Ovary (tissue), 9 donors: ENCODE measurements around the gene GBE1. TPM values are rescaled to one million over a fixed set of nuclear protein-coding genes. Genes with fewer than 3 reads are reported as not detected.

Source experiments
- DNase-seq, 5 donors: peaks; one replicate each; pipeline ENCODE4 v3.0.0-alpha.2; 2019 to 2020
- H3K27ac ChIP-seq, 2 donors: fragments of 200-600 bp; one replicate each; pipeline versions ENCODE4 v1.5.1 to v1.8.0; 2019 to 2022
- H3K27me3 ChIP-seq: fragments of 200-600 bp; one replicate; pipeline ENCODE4 v1.8.0; 2022
- H3K36me3 ChIP-seq: fragments of 200-600 bp; sonication (generic); one replicate; pipeline ENCODE4 v1.5.1; 2019
- H3K4me1 ChIP-seq: one replicate; pipeline ENCODE4 v1.8.1; 2013; ENCODE audit warnings: mild to moderate bottlenecking, moderate library complexity; ENCODE audit not compliant: insufficient read depth
- H3K4me3 ChIP-seq: fragments of 200-600 bp; sonication (generic); one replicate; pipeline ENCODE4 v1.5.1; 2017
- H3K9me3 ChIP-seq, 2 donors: fragments of 200-600 bp in 1 of 2; sonication (generic) in 1 of 2; one replicate each; pipeline versions ENCODE4 v1.5.1 to v1.8.1; 2013 to 2019; ENCODE audit warnings: mild to moderate bottlenecking in 1 of 2, moderate library complexity in 1 of 2
- EP300 ChIP-seq: sonication (generic); formaldehyde crosslinking; IDR thresholded peaks from one replicate; pipeline ENCODE4 v1.6.1; 2017; ENCODE audit warnings: antibody characterized with exemption
- POLR2A ChIP-seq: fragments of 450-650 bp; IDR thresholded peaks from one replicate; pipeline ENCODE4 v1.6.1; 2017; ENCODE audit warnings: antibody characterized with exemption, mild to moderate bottlenecking, moderate library complexity
- WGBS, 3 donors: extraction: QIAGEN DNeasy Blood & Tissue Kit in 1 of 3; methylation state at CpG; one replicate each; pipeline versions ENCODE4 v1.1.5 to v1.1.7; 2013 to 2017; 5-methylcytosine and 5-hydroxymethylcytosine counted together
- intact Hi-C, 4 donors: fragments of 100-400 bp; cut with DNase I; formaldehyde crosslinking; loops; one replicate each; pipeline versions ENCODE4 v1.11.0 to v1.15.1; 2022 to 2023
- polyA plus RNA-seq, 2 donors: library from polyadenylated mRNA; stranded (reverse); fragments of 200-250 nt in 1 of 2; fragments of 350-450 nt in 1 of 2; fragmentation: Illumina TruSeq in 1 of 2; extraction: RNeasy Lipid Tissue Mini Kit (QIAGEN cat#74804) in 1 of 2; gene quantifications; one replicate each; pipeline ENCODE4 v1.2.3, GENCODE V29; 2013 to 2014
- total RNA-seq, 7 donors: library from RNA; depleted of rRNA in 2 of 7; stranded (reverse); fragments of >200 nt in 2 of 7; fragmentation: NEBNext Ultra II Directional in 3 of 7; extraction: Animal tissue kit (Norgen Biotek cat#: 25700) in 3 of 7; gene quantifications; one replicate each; pipeline versions ENCODE4 v1.1.0 to v1.2.4, GENCODE V29; 2016 to 2023
- TF ChIP-seq, protein P1 (sequence below), 3 donors: fragments of 450-650 bp in 2 of 3; fragments of 200-600 bp in 1 of 3; IDR thresholded peaks; one replicate each; pipeline versions ENCODE4 v1.5.1 to v1.8.0; 2016 to 2022; ENCODE audit warnings: antibody characterized with exemption in 3 of 3, mild to moderate bottlenecking in 1 of 3
- donor health status: DM: no; HTN: no; CAD: no; lungs with moderate emphysema.
- donor health status: DM: no; HTN: no; CAD: no.
- donor health status: Bipolar disorder and iron deficiency.
- donor health status: DM: yes; HTN: yes; CAD: no.
- donor health status: DM: no; HTN: no; CAD: no.
- donor health status: DM: yes; HTN: yes; CAD: no.

GBE1 gene
- total and polyA plus RNA-seq, 9 donors, result 14.8 to 43.7 (median 26.8) TPM

DNA sequence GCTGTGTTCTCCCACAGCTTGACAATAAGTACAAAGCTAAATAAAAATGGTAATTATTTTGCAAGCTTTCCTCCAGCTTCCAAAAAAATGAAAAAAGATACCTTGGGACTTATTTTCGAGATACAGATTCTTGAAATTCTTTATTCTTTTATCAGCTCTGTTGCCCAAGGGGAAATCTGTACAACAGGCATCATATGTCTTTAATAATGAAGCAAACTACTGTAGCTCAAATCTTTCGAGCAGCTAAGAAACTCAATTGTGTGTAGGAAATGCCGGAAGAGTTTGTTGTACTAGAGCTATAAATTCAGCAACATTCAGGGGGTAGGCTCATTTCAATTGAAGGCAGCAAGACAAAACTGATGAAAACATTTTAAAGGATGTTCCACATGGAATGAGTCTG lies 297.7 kb downstream of the GBE1 start:
- no peak overlapping the region for H3K4me3 ChIP-seq
- TF ChIP-seq, protein P1, sequence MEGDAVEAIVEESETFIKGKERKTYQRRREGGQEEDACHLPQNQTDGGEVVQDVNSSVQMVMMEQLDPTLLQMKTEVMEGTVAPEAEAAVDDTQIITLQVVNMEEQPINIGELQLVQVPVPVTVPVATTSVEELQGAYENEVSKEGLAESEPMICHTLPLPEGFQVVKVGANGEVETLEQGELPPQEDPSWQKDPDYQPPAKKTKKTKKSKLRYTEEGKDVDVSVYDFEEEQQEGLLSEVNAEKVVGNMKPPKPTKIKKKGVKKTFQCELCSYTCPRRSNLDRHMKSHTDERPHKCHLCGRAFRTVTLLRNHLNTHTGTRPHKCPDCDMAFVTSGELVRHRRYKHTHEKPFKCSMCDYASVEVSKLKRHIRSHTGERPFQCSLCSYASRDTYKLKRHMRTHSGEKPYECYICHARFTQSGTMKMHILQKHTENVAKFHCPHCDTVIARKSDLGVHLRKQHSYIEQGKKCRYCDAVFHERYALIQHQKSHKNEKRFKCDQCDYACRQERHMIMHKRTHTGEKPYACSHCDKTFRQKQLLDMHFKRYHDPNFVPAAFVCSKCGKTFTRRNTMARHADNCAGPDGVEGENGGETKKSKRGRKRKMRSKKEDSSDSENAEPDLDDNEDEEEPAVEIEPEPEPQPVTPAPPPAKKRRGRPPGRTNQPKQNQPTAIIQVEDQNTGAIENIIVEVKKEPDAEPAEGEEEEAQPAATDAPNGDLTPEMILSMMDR (IDR thresholded peaks at IDR 0.05), result no peak
- TF ChIP-seq EP300 (no peak), POLR2A (no peak)

GRCh38 chr3:81462921-81463320 lies 298.5 kb downstream of the GBE1 start:
- Histone ChIP-seq H3K4me3 (no peak overlapping the region), H3K27me3 (no peaks in the 10 kb centered on the region), H3K36me3 (no peaks in the 10 kb centered on the region), H3K9me3 (no peaks in the 10 kb centered on the region), H3K4me1 (no peaks in the 10 kb centered on the region), H3K27ac (no peak overlapping the region)
- no peak for TF ChIP-seq POLR2A
- TF ChIP-seq, protein P1 (IDR thresholded peaks at IDR 0.05), result no peak
- no peak for TF ChIP-seq EP300
- 53 to 81% (median 61%) methylated on average over 4 of the region's 4 CpGs for WGBS, 3 donors
- no peak for DNase-seq
- intact Hi-C loops, result no loop called here

More for the DNA sequence above, 297.7 kb downstream of the GBE1 start:
- no peak overlapping the region for H3K27ac ChIP-seq
- H3K4me1 ChIP-seq, result no peaks in the 10 kb centered on the region
- H3K27me3 ChIP-seq, result no peaks in the 10 kb centered on the region
- no peak for DNase-seq
- 63 to 70% (median 69%) methylated on average over 3 of the region's 3 CpGs for WGBS, 3 donors
- no peaks in the 10 kb centered on the region for H3K36me3 ChIP-seq
- no peaks in the 10 kb centered on the region for H3K9me3 ChIP-seq
- intact Hi-C loops, result no loop called here

DNA sequence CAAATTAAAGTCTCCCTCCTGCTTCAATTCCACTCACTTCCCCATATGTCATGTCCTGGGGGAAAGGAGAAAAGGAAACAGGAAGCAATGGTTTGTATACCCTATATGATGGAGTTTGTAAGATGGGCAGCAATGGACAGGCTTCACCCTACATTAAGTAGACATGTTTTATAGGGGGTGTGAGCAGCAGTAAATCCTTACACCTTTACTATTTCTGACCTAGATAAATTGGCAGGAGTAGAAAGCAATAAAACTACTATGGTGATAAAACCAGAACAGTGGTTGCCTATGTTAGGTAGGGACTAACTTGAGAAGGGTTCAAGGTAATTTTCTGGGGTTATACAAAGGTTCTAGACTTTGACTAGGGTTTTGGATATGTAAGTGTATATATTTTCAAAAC lies 301.7 kb downstream of the GBE1 start:
- intact Hi-C loops, result no loop called here
- Histone ChIP-seq H3K36me3 (no peaks in the 10 kb centered on the region), H3K4me1 (no peaks in the 10 kb centered on the region), H3K27ac (no peak overlapping the region), H3K4me3 (no peak overlapping the region), H3K27me3 (no peaks in the 10 kb centered on the region), H3K9me3 (no peaks in the 10 kb centered on the region)
- TF ChIP-seq, protein P1 (IDR thresholded peaks at IDR 0.05), result no peak
- TF ChIP-seq EP300, result no peak
- no peak for TF ChIP-seq POLR2A
- DNase-seq, result no peak

DNA sequence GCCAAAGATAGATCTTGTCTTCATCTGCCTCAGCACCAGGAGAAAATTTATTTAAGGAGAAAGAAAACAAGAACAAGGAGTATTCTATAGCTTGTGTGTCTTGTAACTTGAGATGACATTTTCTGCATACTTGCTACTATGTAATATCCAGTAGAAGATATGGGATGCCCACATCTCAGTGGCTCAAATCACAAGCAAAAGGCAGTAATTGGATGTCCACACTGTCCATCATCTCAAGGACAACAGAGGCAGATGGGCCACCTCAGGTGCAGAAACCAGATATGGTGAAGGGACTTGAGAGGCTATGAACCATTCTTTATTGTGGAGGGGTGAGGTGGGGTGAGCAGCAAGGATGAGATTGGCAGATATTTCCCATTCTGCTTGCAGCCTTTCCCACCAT lies 309.0 kb downstream of the GBE1 start:
- H3K36me3 ChIP-seq, result no peaks in the 10 kb centered on the region
- H3K4me3 ChIP-seq, result no peak overlapping the region
- DNase-seq, result no peak
- no peaks in the 10 kb centered on the region for H3K4me1 ChIP-seq
- TF ChIP-seq, protein P1 (IDR thresholded peaks at IDR 0.05), result no peak
- TF ChIP-seq EP300 (no peak), POLR2A (no peak)
- H3K9me3 ChIP-seq, result no peaks in the 10 kb centered on the region
- no peaks in the 10 kb centered on the region for H3K27me3 ChIP-seq
- intact Hi-C loops, result no loop called here
- no peak overlapping the region for H3K27ac ChIP-seq

DNA sequence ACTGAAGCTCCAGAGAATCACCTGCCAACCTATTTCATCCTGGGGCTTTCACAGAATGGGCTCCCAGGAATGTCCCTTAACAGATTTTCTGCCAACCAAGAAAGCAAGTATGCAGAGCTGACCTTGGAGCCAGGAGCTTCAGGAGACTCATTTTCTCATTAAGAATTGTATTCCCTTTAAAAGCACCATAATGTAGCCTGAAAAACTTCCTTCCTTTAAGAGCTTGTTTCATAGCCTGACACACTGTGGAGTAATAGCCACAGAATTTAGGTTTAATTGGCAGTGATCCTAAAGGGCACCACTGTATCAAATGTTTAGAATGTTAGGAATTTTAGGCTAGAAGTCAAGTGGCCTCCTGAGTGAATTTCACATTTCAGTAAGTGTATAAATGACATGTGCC lies 309.8 kb downstream of the GBE1 start:
- Histone ChIP-seq H3K27me3 (no peaks in the 10 kb centered on the region), H3K36me3 (no peaks in the 10 kb centered on the region), H3K9me3 (no peaks in the 10 kb centered on the region), H3K4me1 (no peaks in the 10 kb centered on the region), H3K4me3 (no peak overlapping the region), H3K27ac (no peak overlapping the region)
- TF ChIP-seq, protein P1 (IDR thresholded peaks at IDR 0.05), result no peak
- TF ChIP-seq POLR2A (no peak), EP300 (no peak)
- DNase-seq, result no peak
- intact Hi-C loops, result no loop called here
